Measurements from ENCODE around the gene ZBTB49.

- no peak for TF ChIP-seq CTCF (IDR thresholded peaks at IDR 0.05)
- no peak for TF ChIP-seq EP300 (IDR thresholded peaks at IDR 0.05)
- TF ChIP-seq POLR2A (IDR thresholded peaks at IDR 0.05), result no peak
Observed at GRCh38 chr4:4245172-4245571, 44.9 kb upstream of the ZBTB49 start.

Data from sigmoid colon (tissue), 4 donors.